Mucosa of descending colon (tissue), 3 donors: ENCODE data around the gene FALEC. TPM values are rescaled to one million over a fixed set of nuclear protein-coding genes. Genes with fewer than 3 reads are reported as not detected.

Experiments
- ATAC-seq: fragments of 200-7000 bp; cut with Tn5 transposase; one replicate; pipeline ENCODE4 v1.9.1; 2020; ENCODE audit warnings: mild to moderate bottlenecking, moderate library complexity
- DNase-seq, 3 donors: peaks; one replicate each; pipeline ENCODE4 v3.0.0-alpha.2; 2020
- H3K36me3 ChIP-seq: fragments of 200-600 bp; one replicate; pipeline ENCODE4 v1.8.0; 2021; ENCODE audit warnings: low read depth, mild to moderate bottlenecking
- H3K4me1 ChIP-seq: fragments of 200-600 bp; one replicate; pipeline ENCODE4 v1.8.0; 2021; ENCODE audit warnings: low read depth, mild to moderate bottlenecking
- H3K4me3 ChIP-seq: fragments of 200-600 bp; one replicate; pipeline ENCODE4 v1.8.0; 2021; ENCODE audit warnings: mild to moderate bottlenecking
- H3K9me3 ChIP-seq: fragments of 200-600 bp; one replicate; pipeline ENCODE4 v1.8.0; 2021; ENCODE audit warnings: mild to moderate bottlenecking
- CTCF ChIP-seq: fragments of 200-600 bp; IDR thresholded peaks from one replicate; pipeline ENCODE4 v1.8.0; 2022; ENCODE audit warnings: antibody characterized with exemption, mild to moderate bottlenecking
- intact Hi-C, 2 donors: fragments of 100-400 bp; cut with DNase I in 1 of 2; cut with micrococcal nuclease in 1 of 2; formaldehyde crosslinking; loops; one replicate each; pipeline versions ENCODE4 v1.11.0 to v1.11.1; 2022; cut with DNase I, micrococcal nuclease
- total RNA-seq, 3 donors: library from RNA; stranded (reverse); fragmentation: NEBNext Ultra II Directional in 2 of 3; extraction: Animal tissue kit (Norgen Biotek cat#: 25700) in 2 of 3; gene quantifications; one replicate each; pipeline versions ENCODE4 v1.2.1 to v1.2.4, GENCODE V29; 2021 to 2023
- donor health status: DM: no; HTN: no; CAD: no; lungs with moderate emphysema.
- donor health status: DM: no; HTN: no; CAD: no.
- donor health status: DM: no; HTN: yes; CAD: no.

Gene FALEC
- total RNA-seq, 3 donors from 2014 or later = not detected

- ATAC-seq = peak; percentile 78
- Histone ChIP-seq H3K4me3 (peak overlapping the region; percentile 28), H3K4me1 (peaks cover 54% of the 10 kb centered on the region), H3K36me3 (no peaks in the 10 kb centered on the region), H3K9me3 (no peaks in the 10 kb centered on the region)
- TF ChIP-seq CTCF = no peak
- peak; percentile 95 to 96 (median 96) for DNase-seq
- intact Hi-C loops = no loop called here
Measured at GRCh38 chr1:150561254-150561973, 45.9 kb downstream of the FALEC start.

GRCh38 chr1:150561974-150562445 lies 46.5 kb downstream of the FALEC start:
- DNase-seq = peak; percentile 95 to 98 (median 95)
- Histone ChIP-seq H3K36me3 (no peaks in the 10 kb centered on the region), H3K9me3 (no peaks in the 10 kb centered on the region), H3K4me1 (peaks cover 60% of the 10 kb centered on the region), H3K4me3 (peak overlapping the region; percentile 28)
- intact Hi-C loops = no loop called here
- ATAC-seq = peak; percentile 77
- no peak for TF ChIP-seq CTCF

- peak; percentile 64 to 81 (median 77) for DNase-seq
- no peak overlapping the region for H3K4me3 ChIP-seq
- intact Hi-C loops = no loop called here
- H3K4me1 ChIP-seq = peaks cover 66% of the 10 kb centered on the region
- peak; percentile 1 for ATAC-seq
- no peaks in the 10 kb centered on the region for H3K9me3 ChIP-seq
- no peaks in the 10 kb centered on the region for H3K36me3 ChIP-seq
- TF ChIP-seq CTCF = no peak
Measured at GRCh38 chr1:150562446-150563339, 47.1 kb downstream of the FALEC start.

- ATAC-seq (peak; percentile 2), DNase-seq (peak; percentile 76 to 82 (median 80))
- Histone ChIP-seq H3K4me3 (no peak overlapping the region), H3K36me3 (no peaks in the 10 kb centered on the region), H3K9me3 (no peaks in the 10 kb centered on the region), H3K4me1 (peaks cover 72% of the 10 kb centered on the region)
- intact Hi-C loops = no loop called here
- no peak for TF ChIP-seq CTCF
Measured at GRCh38 chr1:150563340-150564038, 47.9 kb downstream of the FALEC start.
